Measurements from ENCODE around the gene C20orf96. TPM values are rescaled to one million over a fixed set of nuclear protein-coding genes. Genes with fewer than 3 reads are reported as not detected.
A peak's percentile ranks its signal among the peaks of the same experiment; 100 is the strongest.

The C20orf96 gene
- total and polyA plus RNA-seq, 9 donors, result 6.6 to 17.5 (median 11.7) TPM

DNA sequence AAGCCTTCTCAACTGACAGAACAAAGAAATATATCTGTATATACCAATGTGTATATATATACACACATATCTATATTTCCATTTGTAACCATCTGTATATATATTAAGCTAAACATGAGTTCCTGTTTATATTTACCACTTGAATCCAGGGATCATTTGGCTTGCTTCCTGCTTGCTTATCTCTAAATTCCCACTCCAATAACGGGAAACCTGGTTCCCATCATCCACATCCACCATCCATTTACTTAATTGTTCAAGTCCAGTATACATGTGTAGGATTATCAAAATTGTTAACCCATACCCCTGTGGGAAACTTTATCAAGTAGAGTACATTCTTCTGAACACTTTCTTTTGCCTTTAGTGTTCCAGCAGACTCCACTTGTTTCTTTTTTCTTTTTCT, 22.3 kb upstream of the C20orf96 start:
- no peaks in the 10 kb centered on the region for H3K36me3 ChIP-seq
- H3K4me1 ChIP-seq (ENCODE audit: insufficient read depth), result no peaks in the 10 kb centered on the region
- intact Hi-C loops (cut with DNase I), result no loop called here
- no peak for TF ChIP-seq EP300 (IDR thresholded peaks at IDR 0.05)
- TF ChIP-seq, protein P1, sequence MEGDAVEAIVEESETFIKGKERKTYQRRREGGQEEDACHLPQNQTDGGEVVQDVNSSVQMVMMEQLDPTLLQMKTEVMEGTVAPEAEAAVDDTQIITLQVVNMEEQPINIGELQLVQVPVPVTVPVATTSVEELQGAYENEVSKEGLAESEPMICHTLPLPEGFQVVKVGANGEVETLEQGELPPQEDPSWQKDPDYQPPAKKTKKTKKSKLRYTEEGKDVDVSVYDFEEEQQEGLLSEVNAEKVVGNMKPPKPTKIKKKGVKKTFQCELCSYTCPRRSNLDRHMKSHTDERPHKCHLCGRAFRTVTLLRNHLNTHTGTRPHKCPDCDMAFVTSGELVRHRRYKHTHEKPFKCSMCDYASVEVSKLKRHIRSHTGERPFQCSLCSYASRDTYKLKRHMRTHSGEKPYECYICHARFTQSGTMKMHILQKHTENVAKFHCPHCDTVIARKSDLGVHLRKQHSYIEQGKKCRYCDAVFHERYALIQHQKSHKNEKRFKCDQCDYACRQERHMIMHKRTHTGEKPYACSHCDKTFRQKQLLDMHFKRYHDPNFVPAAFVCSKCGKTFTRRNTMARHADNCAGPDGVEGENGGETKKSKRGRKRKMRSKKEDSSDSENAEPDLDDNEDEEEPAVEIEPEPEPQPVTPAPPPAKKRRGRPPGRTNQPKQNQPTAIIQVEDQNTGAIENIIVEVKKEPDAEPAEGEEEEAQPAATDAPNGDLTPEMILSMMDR (IDR thresholded peaks at IDR 0.05), result no peak
- no peak for TF ChIP-seq POLR2A (IDR thresholded peaks at IDR 0.05)
- H3K27ac ChIP-seq, result no peak overlapping the region
- DNase-seq, result no peak
- 17 to 50% (median 48%) methylated on average over 1 of the region's 1 CpG for whole genome bisulfite sequencing, 3 donors
- H3K4me3 ChIP-seq, result no peak overlapping the region
- H3K9me3 ChIP-seq, result no peaks in the 10 kb centered on the region
- H3K27me3 ChIP-seq, result no peaks in the 10 kb centered on the region

- H3K4me3 ChIP-seq, result no peak overlapping the region
- no peaks in the 10 kb centered on the region for H3K9me3 ChIP-seq
- WGBS, 3 donors, result 93 to 96% (median 95%) methylated on average over 8 of the region's 8 CpGs
- no peak for DNase-seq
- H3K36me3 ChIP-seq, result no peaks in the 10 kb centered on the region
- intact Hi-C loops (cut with DNase I), result no loop called here
- TF ChIP-seq EP300 (IDR thresholded peaks at IDR 0.05) (no peak), POLR2A (IDR thresholded peaks at IDR 0.05) (no peak)
- TF ChIP-seq, protein P1 (IDR thresholded peaks at IDR 0.05), result no peak
- no peak overlapping the region for H3K27ac ChIP-seq
- no peaks in the 10 kb centered on the region for H3K4me1 ChIP-seq (ENCODE audit: insufficient read depth)
- no peaks in the 10 kb centered on the region for H3K27me3 ChIP-seq
Measured at GRCh38 chr20:312067-312466, 21.5 kb upstream of the C20orf96 start.

GRCh38 chr20:311609-312008, 21.1 kb upstream of the C20orf96 start:
- no peak overlapping the region for H3K4me3 ChIP-seq
- H3K36me3 ChIP-seq, result no peaks in the 10 kb centered on the region
- H3K9me3 ChIP-seq, result no peaks in the 10 kb centered on the region
- no peaks in the 10 kb centered on the region for H3K27me3 ChIP-seq
- DNase-seq, result peak in 1 of 5 donors; percentile 23
- TF ChIP-seq, protein P1 (IDR thresholded peaks at IDR 0.05), result no peak
- TF ChIP-seq POLR2A (IDR thresholded peaks at IDR 0.05), result no peak
- no peak for TF ChIP-seq EP300 (IDR thresholded peaks at IDR 0.05)
- intact Hi-C loops (cut with DNase I), result no loop called here
- no peak overlapping the region for H3K27ac ChIP-seq
- 86 to 92% (median 88%) methylated on average over 7 of the region's 7 CpGs for WGBS, 3 donors
- H3K4me1 ChIP-seq (ENCODE audit: insufficient read depth), result no peaks in the 10 kb centered on the region

- Histone ChIP-seq H3K27me3 (no peaks in the 10 kb centered on the region), H3K4me3 (no peak overlapping the region), H3K9me3 (no peaks in the 10 kb centered on the region), H3K36me3 (no peaks in the 10 kb centered on the region), H3K4me1 (ENCODE audit: insufficient read depth) (no peaks in the 10 kb centered on the region), H3K27ac (peak overlapping the region in 1 of 2 donors; percentile 91)
- WGBS, 3 donors, result 0 to 2% (median 1%) methylated on average over 7 of the region's 7 CpGs
- TF ChIP-seq POLR2A (IDR thresholded peaks at IDR 0.05), result no peak
- no peak for TF ChIP-seq EP300 (IDR thresholded peaks at IDR 0.05)
- TF ChIP-seq, protein P1 (IDR thresholded peaks at IDR 0.05), result no peak
- intact Hi-C loops (cut with DNase I), result no loop called here
- DNase-seq, result no peak
Measured at GRCh38 chr20:310645-311044, 20.1 kb upstream of the C20orf96 start.

Measured in ovary (tissue), 9 donors.